Breast epithelium (tissue), 3 donors: ENCODE data around the gene LRRC8A.

Source experiments
- CTCF ChIP-seq, 3 donors: fragments of 450-650 bp; IDR thresholded peaks; one replicate each; pipeline ENCODE4 v1.5.1; 2016 to 2017; ENCODE audit warnings: antibody characterized with exemption in 3 of 3, mild to moderate bottlenecking in 3 of 3, moderate library complexity in 3 of 3
- POLR2A ChIP-seq: fragments of 450-650 bp; IDR thresholded peaks from one replicate; pipeline ENCODE4 v1.6.1; 2016; ENCODE audit warnings: antibody characterized with exemption, mild to moderate bottlenecking, moderate library complexity
- POLR2AphosphoS5 ChIP-seq, 3 donors: sonication (generic); formaldehyde crosslinking; IDR thresholded peaks; one replicate each; pipeline ENCODE4 v1.6.1; 2017; ENCODE audit warnings: antibody characterized with exemption in 3 of 3

- TF ChIP-seq CTCF (IDR thresholded peaks at IDR 0.05) (no peak), POLR2A (no peak), POLR2AphosphoS5 (IDR thresholded peaks at IDR 0.05) (no peak)
These were observed 46.7 kb downstream of the LRRC8A start for GRCh38 chr9:128928624-128929023.
